Endothelial cell of umbilical vein (primary cell): ENCODE measurements around the gene EFNA5. TPM values are rescaled to one million over a fixed set of nuclear protein-coding genes. Genes with fewer than 3 reads are reported as not detected.

Experiments
- BruUV-seq: library from RNA; stranded (reverse); fragments of 400-500 nt; replicated peaks from 2 replicates; lab custom pipeline; 2021; lab: Mats Ljungman, UMichigan
- CTCF ChIA-PET: fragments of 300-600, 350-600 bp; sonication (Branson Sonifier 250); formaldehyde crosslinking; loops from one replicate; lab custom pipeline; 2021; ENCODE audit warnings: antibody characterized with exemption, inconsistent platforms; lab: Charles Lee
- POLR2A ChIA-PET: fragments of 300-600, 350-600 bp; sonication (Branson Sonifier 250); formaldehyde crosslinking; loops from one replicate; lab custom pipeline; 2021; ENCODE audit warnings: antibody characterized with exemption, inconsistent platforms; lab: Charles Lee
- DNase-seq: peaks from one replicate; pipeline ENCODE4 v3.0.0-alpha.2; 2011; ENCODE audit warnings: low read depth, low spot score
- FAIRE-seq: peaks from 2 replicates; lab custom pipeline; 2011; peaks lifted over from hg19 to GRCh38; lab: Jason Lieb, UNC
- H2AFZ ChIP-seq: 2 replicates; pipeline ENCODE4 v1.6.0; 2012; ENCODE audit warnings: low read depth, low read length, control low read depth, inconsistent platforms
- H3K27ac ChIP-seq: 2 replicates; pipeline ENCODE4 v1.5.1; 2011; ENCODE audit warnings: low read depth, mild to moderate bottlenecking, control low read depth, low read length, moderate library complexity; ENCODE audit not compliant: insufficient read depth
- H3K27me3 ChIP-seq, 2 experiments: 2 replicates each; pipeline versions ENCODE4 v1.6.0 to v1.6.1; 2011; ENCODE audit warnings: low read length in 2 of 2, mixed read lengths in 1 of 2; ENCODE audit not compliant: control insufficient read depth in 2 of 2, insufficient read depth in 2 of 2
- H3K36me3 ChIP-seq, 2 experiments: 2 replicates in 1 of 2; 3 replicates in 1 of 2; pipeline ENCODE4 v1.5.1; 2011; ENCODE audit warnings: low read length in 2 of 2, mild to moderate bottlenecking in 1 of 2, moderate library complexity in 1 of 2; ENCODE audit not compliant: control insufficient read depth in 2 of 2, insufficient read depth in 2 of 2; ENCODE audit errors: extremely low read depth in 1 of 2
- H3K4me1 ChIP-seq: 3 replicates; pipeline ENCODE4 v1.5.1; 2011; ENCODE audit warnings: mild to moderate bottlenecking, low read length; ENCODE audit not compliant: control insufficient read depth, insufficient read depth; ENCODE audit errors: extremely low read depth
- H3K4me2 ChIP-seq: 2 replicates; pipeline ENCODE4 v1.6.1; 2011; ENCODE audit warnings: low read length, control low read depth, mixed read lengths; ENCODE audit not compliant: insufficient read depth
- H3K4me3 ChIP-seq, 3 experiments: fragments of 200-600 bp in 1 of 3; sonication (generic), shearing (Covaris generic) in 1 of 3; replicated peaks in 1 of 3; 2 replicates each; pipeline ENCODE4 v1.5.1; 2011 to 2016; ENCODE audit warnings: control low read depth in 3 of 3, low read length in 3 of 3, mild to moderate bottlenecking in 2 of 3, inconsistent platforms in 1 of 3, low read depth in 1 of 3, moderate library complexity in 1 of 3; ENCODE audit not compliant: insufficient read depth in 1 of 3
- H3K79me2 ChIP-seq: 2 replicates; pipeline ENCODE4 v1.6.0; 2012; ENCODE audit warnings: low read length, inconsistent platforms; ENCODE audit not compliant: control insufficient read depth, insufficient read depth
- H3K9ac ChIP-seq: replicated peaks from 2 replicates; pipeline ENCODE3; 2011; ENCODE audit warnings: low read length, control low read depth; ENCODE audit not compliant: insufficient read depth; ENCODE audit errors: extremely low read depth
- H3K9me1 ChIP-seq: replicated peaks from 3 replicates; pipeline ENCODE4 v1.6.0; 2011; ENCODE audit warnings: mild to moderate bottlenecking, low read length; ENCODE audit not compliant: control insufficient read depth, insufficient read depth; ENCODE audit errors: extremely low read depth
- H3K9me3 ChIP-seq: replicated peaks from 2 replicates; pipeline ENCODE4 v1.5.1; 2012; ENCODE audit warnings: low read length, inconsistent platforms; ENCODE audit not compliant: control insufficient read depth, insufficient read depth
- H4K20me1 ChIP-seq: replicated peaks from 2 replicates; pipeline ENCODE3; 2011; ENCODE audit warnings: mild to moderate bottlenecking, low read length; ENCODE audit not compliant: control insufficient read depth, insufficient read depth; ENCODE audit errors: extremely low read depth
- CTCF ChIP-seq, 2 donors: IDR thresholded peaks; 1 replicate in 1 of 2; 2 replicates in 1 of 2; pipeline ENCODE4 v1.5.1; 2011; ENCODE audit warnings: low read length in 2 of 2, mild to moderate bottlenecking in 2 of 2, moderate library complexity in 2 of 2, control low read depth in 1 of 2, inconsistent platforms in 1 of 2, low read depth in 1 of 2; ENCODE audit not compliant: insufficient read depth in 1 of 2; ENCODE audit errors: extremely low read depth in 1 of 2
- EZH2 ChIP-seq: IDR thresholded peaks from 2 replicates; pipeline ENCODE4 v1.6.1; 2012; ENCODE audit warnings: borderline replicate concordance, low read depth, mild to moderate bottlenecking, moderate library complexity, low read length, inconsistent platforms; ENCODE audit not compliant: severe bottlenecking
- FOS ChIP-seq: IDR thresholded peaks from 2 replicates; pipeline ENCODE4 v1.6.1; 2011; ENCODE audit warnings: mild to moderate bottlenecking, low read length, moderate library complexity, borderline replicate concordance; ENCODE audit not compliant: insufficient read depth
- GATA2 ChIP-seq: IDR thresholded peaks from 2 replicates; pipeline ENCODE4 v1.7.0; 2011; ENCODE audit warnings: low read depth, mild to moderate bottlenecking, moderate library complexity, mixed read lengths, low read length; ENCODE audit not compliant: insufficient read length, insufficient read depth
- JUN ChIP-seq: IDR thresholded peaks from 2 replicates; pipeline ENCODE4 v1.6.1; 2011; ENCODE audit warnings: borderline replicate concordance, low read depth; ENCODE audit not compliant: insufficient read length, insufficient read depth
- MAX ChIP-seq: IDR thresholded peaks from 2 replicates; pipeline ENCODE4 v1.6.1; 2011; ENCODE audit not compliant: insufficient read depth, insufficient read length
- MYC ChIP-seq: IDR thresholded peaks from one replicate; pipeline ENCODE4 v1.6.1; 2011; ENCODE audit warnings: mild to moderate bottlenecking, low read depth, low read length
- POLR2A ChIP-seq: IDR thresholded peaks from 2 replicates; pipeline ENCODE4 v1.6.1; 2012; ENCODE audit warnings: low read depth, mild to moderate bottlenecking, control low read depth, low read length
- POLR2AphosphoS5 ChIP-seq: IDR thresholded peaks from 2 replicates; pipeline ENCODE4 v1.6.1; 2012; ENCODE audit warnings: low read depth, mild to moderate bottlenecking, control low read depth, low read length, moderate library complexity; ENCODE audit not compliant: insufficient read depth
- dilution Hi-C: fragments of 300-500 bp; cut with MboI; formaldehyde crosslinking; loops from one replicate; pipeline ENCODE4 v1.15.0; 2019; ENCODE audit warnings: low sequenced_read_pairs; ENCODE audit not compliant: extremely low pct_ligation_motif_present
- intact Hi-C: fragments of 100-400 bp; cut with micrococcal nuclease; formaldehyde crosslinking; loops from one replicate; pipeline ENCODE4 v1.10.0; 2022
- polyA plus RNA-seq, 4 experiments: library from polyadenylated mRNA; depleted of rRNA in 3 of 4; stranded (reverse) in 3 of 4; unstranded in 1 of 4; fragments of >200 nt; gene quantifications; 2 replicates each; pipeline versions ENCODE4 v1.2.1 to v1.2.3, GENCODE V29; 2011 to 2012; ENCODE audit warnings: missing spikeins in 1 of 4
- total RNA-seq: library from RNA; stranded (reverse); gene quantifications from 2 replicates; pipeline ENCODE4 v1.2.3, GENCODE V29; 2021

The EFNA5 gene
- total and polyA plus RNA-seq, 2 donors (not counting 3 experiments of a cell fraction or from before 2014, with no cell fraction given), result 13.6 to 22.1 TPM

GRCh38 chr5:107469064-107469463 lies 201.7 kb downstream of the EFNA5 start:
- peaks cover 55% of the 10 kb centered on the region for H3K4me1 ChIP-seq
- dilution Hi-C loops, result no loop called here
- peak overlapping the region; percentile 73 for H3K4me2 ChIP-seq
- TF ChIP-seq GATA2, result no peak
- TF ChIP-seq CTCF (IDR thresholded peaks at IDR 0.05; ENCODE audit: extremely low read depth in 1 of 2, insufficient read depth in 1 of 2, low read depth in 1 of 2, low read length in 2 of 2), result no peak
- no peak for TF ChIP-seq JUN
- no peak for TF ChIP-seq MYC
- TF ChIP-seq POLR2A, result no peak
- TF ChIP-seq MAX, result no peak
- no peak for TF ChIP-seq FOS
- no peak for TF ChIP-seq EZH2
- no peak for TF ChIP-seq POLR2AphosphoS5
- no peaks in the 10 kb centered on the region for H3K9me1 ChIP-seq
- H3K79me2 ChIP-seq, result peaks cover 4% of the 10 kb centered on the region
- ChIA-PET CTCF (interaction anchor here (0.8 to 6.5 kb wide), 11 partner anchors 8 to 220 kb away, joined by 3 to 57 read pairs (median 8); no protein-coding TSS in a partner anchor), POLR2A (interaction anchor here (1.0 to 3.1 kb wide), 2 partner anchors 43 to 45 kb away, joined by 3 to 20 read pairs; no protein-coding TSS in a partner anchor)
- H3K27ac ChIP-seq, result peak overlapping the region; percentile 97
- no peaks in the 10 kb centered on the region for H3K36me3 ChIP-seq
- peak; percentile 31 for FAIRE-seq
- no peaks in the 10 kb centered on the region for H4K20me1 ChIP-seq
- intact Hi-C loops, result loop anchor here (1.0 to 2.0 kb wide), 8 partner anchors 8 to 203 kb away; no protein-coding TSS in a partner anchor
- peak overlapping the region in 1 of 3 experiments; percentile 16 for H3K4me3 ChIP-seq
- no peak for DNase-seq
- no peak overlapping the region for H2AFZ ChIP-seq
- H3K9ac ChIP-seq, result peak overlapping the region; percentile 84
- H3K27me3 ChIP-seq, result no peaks in the 10 kb centered on the region
- BruUV-seq, result TSS peak; percentile 71
- no peaks in the 10 kb centered on the region for H3K9me3 ChIP-seq
